Measurements from ENCODE around the gene GALNT12.

GALNT12 gene

DNA sequence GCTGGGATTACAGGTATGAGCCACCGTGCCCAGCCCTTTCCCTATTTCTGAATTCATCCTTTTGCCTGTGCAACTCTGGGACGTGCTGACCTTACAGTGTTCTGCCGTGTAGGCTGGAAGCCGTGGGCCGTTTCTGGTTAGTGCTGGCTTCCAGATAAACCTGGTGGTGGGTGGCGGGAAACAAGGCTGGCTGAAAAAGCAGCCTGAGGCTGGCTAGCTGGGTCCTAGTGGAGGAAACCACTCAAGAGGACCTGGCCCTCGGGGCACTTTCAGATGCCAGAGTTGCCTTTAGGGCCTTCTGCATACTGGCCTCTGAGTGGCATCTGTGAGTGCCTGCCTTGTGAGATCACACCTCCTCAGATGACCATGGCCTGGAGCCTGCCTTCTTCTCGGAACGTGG, 26.9 kb downstream of the GALNT12 start:
- no peak for DNase-seq

DNA sequence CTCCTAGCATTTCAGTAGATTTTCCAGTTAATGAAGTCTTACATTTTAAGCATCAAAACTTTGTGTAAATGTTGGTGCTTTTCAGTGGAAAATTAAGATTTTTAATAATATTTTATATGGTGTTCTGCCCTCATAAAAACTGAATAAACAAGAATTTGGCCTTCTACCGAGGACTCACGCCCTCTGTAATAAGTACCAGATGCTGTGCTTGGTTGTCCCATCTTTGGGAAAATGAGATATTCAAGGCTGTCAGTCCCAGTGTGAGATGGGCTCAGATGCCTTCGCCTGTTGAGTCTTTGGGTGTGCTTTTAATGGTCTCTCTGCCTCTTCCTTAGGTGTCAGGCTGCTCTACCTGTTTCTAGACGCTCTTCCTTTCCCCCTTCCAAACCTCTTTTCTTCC, 28.7 kb downstream of the GALNT12 start:
- no peak for DNase-seq

DNA sequence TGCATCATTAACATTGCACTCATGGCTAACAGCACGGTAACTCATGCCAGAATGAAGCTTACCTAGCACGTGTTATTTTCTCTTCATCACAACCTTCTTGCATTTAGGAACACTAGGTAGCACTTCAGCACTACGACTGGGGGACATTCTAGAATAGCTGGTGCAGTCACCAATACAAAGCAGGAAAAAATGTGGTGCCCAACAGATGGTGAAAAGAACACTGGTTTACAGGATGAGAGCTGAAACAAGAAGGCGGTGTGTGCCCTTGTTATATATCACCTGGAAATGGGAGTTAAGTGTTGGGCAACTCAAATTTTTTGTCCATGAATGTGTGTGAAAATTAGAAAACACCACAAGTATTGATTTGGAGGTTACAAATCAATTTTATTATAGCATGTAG, 30.0 kb downstream of the GALNT12 start:
- no peak for DNase-seq

DNA sequence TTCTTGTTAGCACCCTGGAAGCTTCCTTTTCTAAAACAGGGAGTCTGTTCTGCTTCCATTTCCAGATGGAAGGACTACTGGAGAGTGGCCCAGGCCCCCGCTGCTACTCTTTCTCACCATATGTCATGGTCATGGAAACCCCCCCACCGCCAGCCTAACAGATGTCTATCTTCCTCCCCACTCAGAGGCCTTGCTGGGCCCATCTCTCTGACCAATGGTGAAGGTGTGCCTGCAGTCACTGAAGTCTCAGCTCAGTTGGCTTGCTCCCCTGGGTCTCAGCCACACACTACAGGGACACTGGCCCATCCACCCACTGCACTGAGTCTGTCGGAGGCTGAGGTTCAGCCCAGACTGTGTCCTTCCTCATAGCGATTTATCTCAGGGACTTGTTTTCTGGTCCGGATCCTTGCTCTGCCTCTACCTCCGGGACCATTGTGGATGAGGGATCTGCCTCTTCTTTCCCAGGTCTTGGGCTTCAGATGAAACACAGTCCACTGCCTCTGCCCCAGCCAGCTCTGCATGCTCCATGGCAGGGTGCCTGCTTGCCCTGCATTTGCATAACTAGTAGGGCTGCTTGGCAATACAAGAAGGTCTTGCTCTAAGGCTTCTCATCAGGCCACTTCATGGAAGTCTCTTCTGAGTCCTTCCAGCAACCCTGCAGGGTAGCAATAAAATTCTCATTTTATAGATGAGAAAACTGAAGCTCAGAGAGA, 30.8 kb downstream of the GALNT12 start:
- no peak for DNase-seq

DNA sequence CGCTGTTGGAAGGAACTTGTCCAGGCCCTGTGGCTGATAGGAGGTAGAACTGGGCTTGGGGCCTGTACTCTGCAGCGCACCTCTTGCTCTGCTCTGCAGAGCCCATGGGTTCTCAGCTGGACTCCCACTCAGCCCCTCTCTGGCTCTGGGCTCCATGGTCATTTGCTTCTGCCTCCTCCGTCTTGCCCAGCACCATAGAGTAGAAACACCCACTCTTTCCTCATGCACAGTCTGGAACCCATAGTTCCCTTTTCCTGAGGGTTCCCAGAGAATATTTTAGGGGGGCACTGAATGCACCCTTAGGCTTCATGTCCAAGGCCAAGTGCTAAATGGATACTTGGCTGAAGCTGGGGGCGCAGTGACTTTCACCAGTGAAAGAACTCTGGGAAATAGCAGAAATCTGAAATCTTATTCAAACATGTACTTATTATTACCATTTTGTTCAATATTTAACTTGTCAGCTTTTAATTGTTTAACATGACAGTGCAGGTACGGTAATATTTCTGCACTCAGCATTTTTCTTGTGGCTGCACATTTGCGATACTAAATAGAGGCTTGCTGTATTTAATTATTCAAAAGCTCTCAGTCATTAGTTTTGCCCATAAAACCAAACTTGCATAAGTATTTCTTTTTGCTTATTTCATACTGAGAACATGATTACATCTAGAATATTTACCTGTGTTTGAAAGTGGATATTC, 31.5 kb downstream of the GALNT12 start:
- no peak for DNase-seq

DNA sequence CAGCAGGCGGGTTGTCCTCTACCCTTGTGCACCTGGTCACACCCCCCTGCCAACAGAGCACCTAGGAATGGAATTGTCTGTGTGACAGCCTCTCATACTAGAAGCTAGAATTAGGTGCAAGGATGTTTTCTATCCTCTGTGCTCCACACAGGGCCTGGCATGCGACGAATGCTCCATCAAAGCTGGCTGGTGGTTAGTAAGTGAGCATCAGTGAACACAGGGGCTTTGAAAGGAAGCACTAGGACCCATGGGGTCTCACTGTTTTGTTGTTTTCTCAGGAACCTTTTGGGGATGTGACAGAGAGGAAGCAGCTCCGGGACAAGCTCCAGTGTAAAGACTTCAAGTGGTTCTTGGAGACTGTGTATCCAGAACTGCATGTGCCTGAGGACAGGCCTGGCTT, 32.3 kb downstream of the GALNT12 start:
- DNase-seq = no peak

DNA sequence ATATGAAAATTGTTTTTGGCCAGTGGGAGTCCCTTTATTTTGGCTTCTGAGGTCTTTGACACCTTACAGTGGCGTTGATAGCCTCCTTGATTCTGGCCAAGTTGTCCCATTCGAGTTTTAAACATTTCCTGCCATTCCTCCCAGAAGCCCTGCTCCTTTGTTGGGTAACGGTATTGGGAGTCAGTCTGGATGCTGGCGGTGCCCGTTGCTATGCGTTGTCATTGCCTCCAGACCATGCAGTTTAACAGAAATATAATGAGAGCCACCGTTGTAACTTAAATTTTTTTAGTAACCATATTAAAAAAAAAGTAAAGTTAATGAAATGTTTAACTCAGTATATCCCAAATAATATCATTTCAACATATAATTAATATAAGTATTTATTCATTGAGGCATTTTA, 35.0 kb downstream of the GALNT12 start:
- no peak for DNase-seq

DNA sequence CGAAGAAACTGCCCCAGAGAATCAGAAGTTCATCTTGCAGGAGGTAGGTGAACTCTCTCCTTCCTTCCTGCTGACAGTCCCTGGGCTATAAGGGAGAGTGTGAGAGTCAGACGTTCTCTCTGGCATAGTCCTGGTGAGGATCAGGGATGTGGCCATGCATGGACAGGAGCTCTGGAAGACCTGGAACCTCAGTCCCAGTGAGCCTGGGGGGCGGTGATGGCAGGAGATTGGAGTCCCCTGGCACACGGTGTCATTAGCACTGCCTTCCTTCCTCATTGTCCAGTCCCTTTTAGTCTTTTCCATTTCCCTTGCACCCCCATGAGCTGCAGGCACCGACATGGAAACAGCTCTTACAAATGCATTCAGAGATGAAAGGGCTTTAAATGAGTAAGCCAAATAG, 38.6 kb downstream of the GALNT12 start:
- no peak for DNase-seq

DNA sequence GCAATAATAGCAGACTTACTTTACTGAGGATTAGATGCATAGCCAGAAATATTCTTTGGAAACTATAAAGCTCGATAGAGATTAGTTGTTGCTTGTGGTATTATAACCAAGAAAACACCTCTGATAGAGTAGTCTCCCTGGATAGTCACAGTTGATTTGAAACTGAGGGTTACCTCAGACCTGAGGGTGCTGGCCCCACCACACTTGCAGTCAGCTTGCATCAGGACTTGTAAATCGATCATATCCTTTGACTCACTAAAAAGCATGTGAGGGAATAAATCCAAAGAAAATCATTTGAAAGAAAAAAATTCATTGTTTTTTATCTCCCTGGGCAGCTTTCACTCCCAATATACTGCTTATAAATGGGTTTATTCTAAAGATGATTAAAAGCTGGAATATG, 39.4 kb downstream of the GALNT12 start:
- DNase-seq = no peak

DNA sequence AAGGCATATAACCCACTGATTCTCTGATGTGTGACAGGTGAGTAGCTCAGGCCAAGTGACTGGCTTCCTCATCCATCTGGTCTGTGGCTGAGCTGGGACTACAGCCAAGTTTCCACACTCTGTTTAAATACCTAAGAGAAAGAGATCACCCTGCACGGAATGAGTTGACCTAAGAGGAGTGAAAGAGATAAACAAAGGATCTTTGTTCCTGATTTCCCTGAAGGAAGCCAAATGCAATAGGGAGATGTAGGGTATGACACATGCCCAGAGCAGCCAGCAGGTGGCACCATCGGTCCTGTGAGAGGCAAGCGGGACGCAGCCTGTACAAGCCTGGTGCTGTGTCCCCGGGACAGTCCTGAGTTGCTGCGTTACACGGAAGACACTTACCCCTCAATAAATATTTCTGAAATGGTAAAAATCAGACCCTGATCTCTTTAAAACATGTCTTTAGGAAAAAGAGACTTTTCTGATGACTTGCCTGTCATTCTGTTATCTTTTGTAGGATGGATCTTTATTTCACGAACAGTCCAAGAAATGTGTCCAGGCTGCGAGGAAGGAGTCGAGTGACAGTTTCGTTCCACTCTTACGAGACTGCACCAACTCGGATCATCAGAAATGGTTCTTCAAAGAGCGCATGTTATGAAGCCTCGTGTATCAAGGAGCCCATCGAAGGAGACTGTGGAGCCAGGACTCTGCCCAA, 41.1 kb downstream of the GALNT12 start:
- peak; percentile 79 to 81 for DNase-seq

DNA sequence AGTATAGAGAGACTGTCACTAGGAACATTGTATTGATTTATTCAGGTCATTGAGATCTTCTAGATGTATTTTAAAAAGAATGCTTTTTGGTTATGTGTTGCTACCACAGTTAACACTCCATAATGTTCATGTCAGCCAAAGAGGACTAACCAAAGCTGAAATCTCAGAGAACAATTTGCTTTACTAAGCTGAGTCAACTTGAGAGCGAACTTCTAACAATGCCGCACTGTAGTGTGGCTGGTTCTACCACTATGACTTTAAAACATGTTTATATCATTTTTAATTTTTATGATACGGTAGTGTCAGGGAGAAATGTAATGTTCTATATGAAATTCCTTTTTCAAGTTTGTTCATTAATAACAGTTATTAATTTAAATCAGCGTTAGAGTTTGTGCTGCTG, 42.1 kb downstream of the GALNT12 start:
- no peak for DNase-seq

DNA sequence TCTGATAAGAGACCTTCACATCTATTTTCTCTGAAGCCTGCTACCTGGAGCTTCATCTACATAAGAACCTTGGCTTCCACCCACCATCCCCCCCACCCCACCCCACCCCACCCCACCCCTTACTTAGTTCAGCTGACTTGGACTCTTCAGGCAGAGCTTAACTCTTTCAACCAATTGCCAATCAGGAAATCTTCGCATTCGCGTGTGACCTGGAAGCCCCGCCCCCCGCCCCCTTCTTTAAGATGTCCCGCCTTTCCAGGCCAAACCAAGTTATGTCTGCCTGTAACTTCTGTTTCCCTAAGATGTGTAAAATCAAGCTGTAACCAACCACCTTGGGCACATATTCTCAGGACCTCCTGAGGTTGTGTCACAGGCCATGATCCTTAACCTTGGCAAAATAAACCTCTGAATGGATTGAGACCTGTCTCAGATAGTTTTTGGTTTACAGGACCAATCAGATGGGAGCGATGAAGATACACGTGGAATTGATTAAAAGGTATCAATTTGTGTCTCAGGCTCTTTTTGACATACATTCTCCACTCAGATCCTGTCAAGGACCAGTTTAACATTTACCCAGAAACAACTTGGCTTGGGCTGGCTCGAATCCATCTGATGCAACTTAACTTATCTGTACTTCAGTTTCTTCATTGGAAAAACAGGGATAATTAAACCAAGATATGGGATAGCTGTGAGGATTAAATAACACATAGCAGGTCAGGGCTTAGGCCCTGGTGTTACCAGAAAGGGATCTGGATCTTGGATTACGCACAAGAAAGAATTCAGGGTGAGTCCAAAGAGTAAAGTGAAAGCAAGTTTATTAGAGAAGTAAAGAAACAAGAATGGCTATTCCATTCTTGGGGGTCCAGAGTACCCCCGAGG, 43.6 kb downstream of the GALNT12 start:
- DNase-seq = no peak

DNA sequence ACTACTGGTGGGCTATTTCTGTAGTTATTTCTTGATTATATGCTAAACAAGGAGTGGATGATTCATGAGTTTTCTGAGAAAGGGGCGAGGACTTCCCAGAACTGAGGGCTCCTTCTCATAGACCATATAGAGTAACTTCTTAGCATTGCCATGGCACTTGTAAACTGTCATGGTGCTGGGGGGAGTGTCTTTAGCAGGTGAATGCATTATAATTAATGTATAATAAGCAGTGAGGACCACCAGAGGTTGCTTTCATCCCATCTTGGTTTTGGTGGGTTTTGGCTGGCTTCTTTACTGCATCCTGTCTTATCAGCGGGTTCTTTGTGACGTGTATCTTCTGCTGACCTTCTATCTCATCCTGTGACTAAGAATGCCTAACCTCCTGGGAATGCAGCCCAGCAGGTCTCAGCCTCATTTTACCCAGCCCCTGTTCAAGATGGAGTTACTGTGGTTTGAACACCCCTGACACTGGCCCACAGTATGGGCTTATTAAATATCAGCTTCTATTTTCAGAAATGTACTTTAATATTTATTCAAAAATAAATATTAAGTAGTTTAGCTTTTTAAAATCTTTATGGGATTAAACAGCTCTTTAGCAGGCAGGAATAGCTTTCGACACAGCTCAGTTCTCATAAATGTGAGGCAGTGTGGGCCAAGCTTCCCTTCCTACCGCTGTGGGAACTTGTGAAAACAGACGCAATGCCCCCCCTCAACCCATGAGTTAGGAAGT, 44.4 kb downstream of the GALNT12 start:
- DNase-seq = peak; percentile 28 to 32

DNA sequence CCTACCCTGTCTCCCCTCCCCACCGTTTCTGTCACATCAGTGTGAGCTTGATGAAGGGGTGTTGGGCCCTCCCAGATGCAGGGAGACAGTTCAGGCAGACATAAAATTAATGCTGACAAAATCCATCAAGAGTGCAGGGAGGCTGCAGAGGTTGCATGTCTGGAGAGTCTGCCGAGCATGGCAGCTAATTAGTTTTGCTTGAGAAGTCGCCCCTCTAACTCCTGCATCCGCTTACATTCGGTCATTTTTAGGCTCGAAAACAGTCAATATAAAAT, 44.9 kb downstream of the GALNT12 start:
- no peak for DNase-seq

DNA sequence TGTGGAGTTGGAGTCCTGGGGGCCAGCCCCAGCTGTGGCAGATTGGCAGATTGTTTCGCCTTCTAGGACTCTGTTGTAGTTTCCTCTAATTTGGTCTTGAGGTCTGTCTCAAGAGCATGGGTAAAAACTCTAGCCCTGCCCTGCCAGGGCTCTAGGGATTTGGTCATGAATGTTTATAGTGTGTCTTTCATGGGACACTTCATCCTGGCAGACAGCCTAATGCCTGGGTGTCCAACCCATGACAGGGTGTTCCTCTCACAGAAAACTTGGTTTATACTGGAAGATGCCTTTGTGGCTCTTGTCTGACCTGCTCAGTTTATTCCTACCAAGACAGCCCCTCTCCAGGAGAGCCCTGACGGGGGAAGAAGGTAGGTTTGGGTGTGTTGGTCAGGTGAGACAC, 45.5 kb downstream of the GALNT12 start:
- no peak for DNase-seq

DNA sequence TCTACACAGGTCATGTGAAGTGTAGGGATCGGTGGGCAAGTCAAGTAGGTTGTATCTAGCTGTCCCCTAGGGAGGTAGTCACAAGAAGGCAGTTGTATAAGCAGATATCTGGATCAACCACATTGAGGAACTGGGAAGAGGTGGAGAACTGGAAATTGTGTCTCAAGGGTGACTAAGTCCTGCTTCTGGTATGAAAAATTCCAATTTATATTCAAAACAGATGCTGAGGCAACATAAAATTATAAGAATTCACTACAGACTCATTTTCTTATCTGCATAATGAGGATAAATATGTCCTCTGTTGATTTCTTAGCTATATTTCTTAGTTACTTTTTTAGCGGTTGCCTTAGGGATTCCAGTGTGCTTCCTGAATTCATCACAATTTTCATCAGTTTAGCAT, 46.8 kb downstream of the GALNT12 start:
- no peak for DNase-seq

DNA sequence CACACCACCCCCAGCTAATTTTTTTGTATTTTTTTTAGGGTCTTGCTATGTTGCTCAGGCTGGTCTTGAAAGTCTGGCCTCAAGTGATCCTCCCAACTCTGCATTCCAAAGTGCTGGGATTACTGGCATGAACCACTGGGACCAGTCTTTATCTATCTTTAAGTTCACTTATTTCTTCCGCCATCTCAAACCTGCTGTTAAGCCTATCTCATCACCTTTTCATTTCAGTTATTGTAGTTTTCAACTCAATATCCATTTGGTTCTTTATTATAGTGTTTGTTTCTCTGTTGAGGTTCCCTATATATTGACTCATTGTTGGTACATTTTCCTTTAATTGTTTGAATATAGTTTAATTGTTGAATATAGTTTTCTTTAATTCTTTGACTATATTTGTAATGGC, 48.1 kb downstream of the GALNT12 start:
- no peak for DNase-seq

DNA sequence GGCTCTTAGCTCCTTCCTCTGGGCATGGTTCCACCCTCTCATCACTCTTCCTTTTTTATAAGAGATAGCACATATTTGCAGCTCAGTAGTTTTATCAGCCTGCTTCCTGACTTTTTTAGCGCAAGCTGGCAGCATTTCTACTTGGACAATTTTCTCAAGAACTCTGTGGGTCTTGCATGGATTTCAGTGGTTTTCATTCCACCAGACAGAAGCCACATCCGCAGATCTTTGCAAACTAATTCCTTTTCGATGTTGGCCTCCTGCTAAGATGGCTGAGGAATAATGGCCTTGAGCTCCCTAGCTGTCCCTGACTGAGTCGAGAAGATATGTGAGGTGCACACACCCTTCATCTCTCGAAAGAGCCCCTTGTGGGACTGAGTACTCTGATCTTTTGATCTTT, 49.5 kb downstream of the GALNT12 start:
- no peak for DNase-seq

DNA sequence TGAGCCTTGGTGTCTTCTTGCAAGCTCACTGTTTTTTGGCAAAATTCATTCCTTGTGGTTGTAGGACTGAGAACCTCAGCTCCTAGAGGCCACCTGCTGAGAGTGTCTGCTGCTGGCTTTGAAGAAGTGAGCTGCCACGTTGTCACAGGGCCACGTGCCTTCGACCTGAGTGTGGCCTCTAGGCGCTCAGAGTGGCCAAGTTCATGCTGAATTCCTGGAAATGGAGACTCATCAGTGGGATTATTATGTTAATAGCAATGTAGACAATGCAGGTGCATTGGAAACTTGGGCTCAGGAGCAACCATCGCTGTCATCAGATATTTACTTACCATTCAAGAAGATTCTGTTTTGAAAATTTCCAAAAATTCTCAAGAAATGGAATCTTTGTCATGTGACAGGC, 52.5 kb downstream of the GALNT12 start:
- DNase-seq = no peak

DNA sequence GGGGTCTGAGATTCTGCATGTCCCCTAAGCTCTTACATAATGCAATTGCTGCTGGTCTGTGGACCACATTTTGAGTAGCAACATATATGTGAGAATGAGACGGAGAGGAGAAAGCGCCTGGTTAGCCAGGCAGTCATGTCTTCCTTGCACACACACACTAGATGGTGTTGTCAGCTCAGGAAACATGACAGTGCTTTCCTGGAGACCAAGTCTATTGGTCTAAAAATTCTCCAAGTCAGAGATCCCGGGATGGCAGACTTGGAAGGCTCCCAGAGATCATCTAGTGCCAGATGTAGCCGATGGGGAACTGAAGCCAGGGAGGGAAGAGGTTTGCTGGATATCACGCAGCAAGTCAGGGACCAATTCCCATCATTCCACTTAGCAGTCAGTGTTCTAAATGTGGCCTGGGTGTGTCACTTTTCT, 53.4 kb downstream of the GALNT12 start:
- DNase-seq = no peak

DNA sequence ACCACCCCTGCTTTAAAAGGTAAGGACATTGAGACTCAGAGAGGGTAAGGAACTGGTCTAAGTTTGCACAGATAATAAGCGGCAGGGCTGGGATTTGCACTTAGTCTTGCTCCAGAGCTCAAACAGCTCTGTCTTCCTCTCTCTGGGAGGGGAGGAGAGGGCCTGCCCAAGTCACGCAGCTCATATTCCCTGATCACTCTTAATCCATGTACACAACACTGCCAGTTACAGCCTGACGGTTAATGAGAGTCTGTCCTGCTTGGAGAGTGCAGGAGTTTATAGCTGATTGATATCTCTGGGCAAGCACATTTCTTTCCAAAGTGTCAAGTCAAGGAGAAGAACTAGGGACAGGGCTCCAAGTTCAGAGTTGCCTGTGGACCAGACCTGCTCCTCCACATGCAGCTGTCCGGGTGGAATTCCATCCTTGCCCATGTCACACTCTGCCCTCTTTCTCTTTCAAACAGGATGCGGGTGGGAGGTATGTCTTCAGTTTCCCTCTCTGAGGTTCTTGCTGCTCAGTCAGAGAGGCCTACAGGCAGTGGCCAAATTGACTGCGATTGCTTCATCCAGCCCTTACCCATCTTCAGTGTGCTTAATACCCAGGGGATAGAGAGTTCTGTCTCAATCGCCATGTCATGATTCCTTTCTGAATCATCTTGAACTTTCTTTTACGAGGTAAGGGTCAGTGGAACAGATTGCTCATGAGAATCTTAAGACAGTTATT, 54.5 kb downstream of the GALNT12 start:
- no peak for DNase-seq

DNA sequence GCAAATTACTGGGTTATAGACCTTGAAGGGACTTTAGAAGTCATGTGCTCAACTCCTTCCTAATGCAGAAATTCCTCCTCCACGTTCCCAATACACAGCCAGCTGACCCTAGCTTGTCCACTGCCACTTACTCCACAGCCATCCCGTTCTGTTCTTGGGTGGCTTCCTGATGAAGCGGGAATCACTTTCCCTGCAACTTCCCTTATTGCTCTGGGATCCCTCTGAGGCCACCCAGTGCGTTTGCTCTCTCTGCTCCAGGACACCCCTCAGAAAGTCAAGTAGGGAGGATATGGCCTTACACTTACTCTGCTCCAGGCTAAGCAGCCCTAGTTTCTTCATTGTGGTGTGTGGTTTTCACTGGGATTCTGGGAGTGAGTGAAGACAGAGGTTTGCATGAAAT, 55.5 kb downstream of the GALNT12 start:
- DNase-seq = no peak

Data from stimulated activated CD4-positive, alpha-beta T cell treated with anti-CD3 and anti-CD28 coated beads, Interleukin-2, amount 100 ng/mL, for 48 hours (primary cell).